Stimulated activated effector memory CD8-positive, alpha-beta T cell treated with anti-CD3 and anti-CD28 coated beads, Interleukin-12 subunit alpha, Interleukin-12 subunit beta, amount 100 ng/mL, for 72 hours (primary cell): ENCODE measurements around the gene CLIC4.
"Not testable (repeated sequence)": the region's sequence is repeated elsewhere in the genome, so short reads cannot be mapped to it uniquely, and the experiment has no call there.

Experiments used
- ATAC-seq: fragments of 150-1000 bp; cut with Tn5 transposase; 2 replicates; pipeline ENCODE4 v1.10.0; 2021
- DNase-seq, 2 donors: peaks; one replicate each; pipeline ENCODE4 v3.0.0; 2021 to 2022; ENCODE audit warnings: low spot score in 2 of 2
- H3K27ac Mint-ChIP-seq: one replicate; pipeline ENCODE4 v1.8.0; 2022; ENCODE audit warnings: mild to moderate bottlenecking, mixed read lengths
- H3K36me3 Mint-ChIP-seq: one replicate; pipeline ENCODE4 v1.8.0; 2022; ENCODE audit warnings: mild to moderate bottlenecking, mixed read lengths
- H3K4me1 Mint-ChIP-seq: one replicate; pipeline ENCODE4 v1.8.0; 2022; ENCODE audit warnings: mixed read lengths
- H3K4me3 Mint-ChIP-seq: one replicate; pipeline ENCODE4 v1.8.0; 2022; ENCODE audit warnings: mild to moderate bottlenecking, mixed read lengths
- H3K9me3 Mint-ChIP-seq: one replicate; pipeline ENCODE4 v1.8.0; 2022; ENCODE audit warnings: mixed read lengths

The CLIC4 gene

GRCh38 chr1:24752305-24752704 lies 7.1 kb downstream of the CLIC4 start:
- Mint-ChIP-seq H3K36me3 (no peaks in the 10 kb centered on the region), H3K4me1 (peaks cover 8% of the 10 kb centered on the region), H3K9me3 (no peaks in the 10 kb centered on the region), H3K4me3 (no peak overlapping the region), H3K27ac (no peak overlapping the region)
- no peak for DNase-seq
- no peak for ATAC-seq

DNA sequence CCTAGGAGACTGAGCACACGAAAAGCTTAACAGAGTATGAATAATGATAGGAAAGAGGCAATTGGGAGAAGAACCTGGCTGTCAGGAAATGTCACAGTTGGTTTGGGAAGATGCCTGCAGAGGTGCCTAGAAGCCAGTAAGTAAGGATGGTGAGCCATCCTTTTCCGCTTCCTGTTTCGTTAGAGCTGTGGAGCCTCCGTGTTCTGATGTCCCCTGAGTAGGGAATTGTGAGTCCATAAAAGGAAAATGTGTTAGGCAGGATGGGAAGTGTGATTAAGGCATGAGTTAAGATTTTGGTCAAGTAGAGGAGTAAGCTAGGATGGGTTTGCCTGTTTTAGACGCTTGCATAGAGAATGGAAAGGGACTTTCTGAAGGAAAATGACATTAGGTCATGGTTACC lies 9.0 kb downstream of the CLIC4 start:
- Mint-ChIP-seq H3K27ac (no peak overlapping the region), H3K9me3 (no peaks in the 10 kb centered on the region), H3K4me1 (no peaks in the 10 kb centered on the region), H3K36me3 (no peaks in the 10 kb centered on the region), H3K4me3 (no peak overlapping the region)
- ATAC-seq (no peak), DNase-seq (peak in 1 of 2 donors; percentile 25)

- H3K27ac Mint-ChIP-seq, H3K4me1 Mint-ChIP-seq, H3K36me3 Mint-ChIP-seq, DNase-seq, H3K9me3 Mint-ChIP-seq, H3K4me3 Mint-ChIP-seq, ATAC-seq: not testable (repeated sequence)
Observed at GRCh38 chr1:24755323-24755722, 10.1 kb downstream of the CLIC4 start.

- no peak overlapping the region for H3K27ac Mint-ChIP-seq
- DNase-seq (no peak), ATAC-seq (no peak)
- H3K36me3 Mint-ChIP-seq, result no peaks in the 10 kb centered on the region
- no peak overlapping the region for H3K4me3 Mint-ChIP-seq
- H3K9me3 Mint-ChIP-seq, result no peaks in the 10 kb centered on the region
- no peaks in the 10 kb centered on the region for H3K4me1 Mint-ChIP-seq
Observed at GRCh38 chr1:24756395-24756794, 11.1 kb downstream of the CLIC4 start.

DNA sequence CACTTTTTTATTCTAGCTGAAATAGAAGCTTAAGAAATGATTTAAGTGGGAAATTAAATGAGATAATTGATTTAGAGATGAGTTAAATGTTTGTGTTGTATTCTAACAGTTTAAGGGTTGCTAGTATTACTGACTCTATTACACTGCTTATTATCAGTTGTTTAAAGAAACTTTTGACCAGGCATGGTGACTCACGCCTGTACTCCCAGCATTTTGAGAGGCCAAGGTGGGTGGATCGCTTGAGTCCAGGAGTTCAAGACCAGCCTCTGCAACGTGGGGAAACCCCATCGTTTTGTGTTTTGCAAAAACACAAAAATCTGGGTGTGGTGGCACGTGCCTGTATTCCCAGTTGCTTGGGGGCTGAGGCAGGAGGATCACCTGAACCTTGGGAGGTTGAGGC lies 14.2 kb downstream of the CLIC4 start:
- H3K27ac Mint-ChIP-seq, result no peak overlapping the region
- H3K9me3 Mint-ChIP-seq, result no peaks in the 10 kb centered on the region
- DNase-seq (no peak), ATAC-seq (no peak)
- no peaks in the 10 kb centered on the region for H3K36me3 Mint-ChIP-seq
- no peaks in the 10 kb centered on the region for H3K4me1 Mint-ChIP-seq
- no peak overlapping the region for H3K4me3 Mint-ChIP-seq

GRCh38 chr1:24761582-24761981 lies 16.3 kb downstream of the CLIC4 start:
- DNase-seq (no peak), ATAC-seq (no peak)
- H3K27ac Mint-ChIP-seq, result no peak overlapping the region
- H3K4me3 Mint-ChIP-seq, result no peak overlapping the region
- no peaks in the 10 kb centered on the region for H3K36me3 Mint-ChIP-seq
- no peaks in the 10 kb centered on the region for H3K4me1 Mint-ChIP-seq
- H3K9me3 Mint-ChIP-seq, result no peaks in the 10 kb centered on the region

DNA sequence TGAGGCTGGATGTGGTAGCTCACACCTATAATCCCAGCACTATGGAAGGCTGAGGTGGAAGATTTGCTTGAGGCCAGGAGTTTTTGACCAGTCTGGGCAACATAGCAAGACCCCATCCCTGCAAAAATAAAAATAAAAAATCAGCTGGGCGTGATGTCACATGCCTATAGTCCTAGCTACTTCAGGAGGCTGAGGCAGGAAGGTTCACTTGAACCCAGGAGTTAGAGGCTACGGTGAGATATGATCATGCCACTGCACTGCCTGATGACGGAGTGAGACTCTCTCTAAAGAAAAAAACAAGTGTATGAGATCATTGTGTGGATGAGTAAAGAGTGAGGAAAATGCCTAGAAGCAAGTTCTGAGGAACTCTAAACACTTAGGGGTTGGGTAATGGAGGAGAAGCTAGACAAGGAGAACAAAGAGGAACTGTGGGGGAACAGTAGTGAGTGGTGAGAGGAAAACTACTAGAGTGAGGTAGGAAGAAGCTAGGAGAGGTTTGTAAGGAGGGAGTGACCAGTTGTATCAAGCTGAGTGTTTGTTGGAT lies 17.0 kb downstream of the CLIC4 start:
- DNase-seq (no peak), ATAC-seq (no peak)
- Mint-ChIP-seq H3K36me3 (no peaks in the 10 kb centered on the region), H3K4me1 (no peaks in the 10 kb centered on the region), H3K4me3 (no peak overlapping the region), H3K27ac (no peak overlapping the region), H3K9me3 (no peaks in the 10 kb centered on the region)

- H3K4me3 Mint-ChIP-seq, result no peak overlapping the region
- ATAC-seq, result no peak
- no peaks in the 10 kb centered on the region for H3K9me3 Mint-ChIP-seq
- H3K36me3 Mint-ChIP-seq, result no peaks in the 10 kb centered on the region
- no peaks in the 10 kb centered on the region for H3K4me1 Mint-ChIP-seq
- no peak for DNase-seq
- no peak overlapping the region for H3K27ac Mint-ChIP-seq
Observed at GRCh38 chr1:24763671-24764070, 18.4 kb downstream of the CLIC4 start.

GRCh38 chr1:24764439-24764838 lies 19.2 kb downstream of the CLIC4 start:
- DNase-seq (peak in 1 of 2 donors; percentile 25), ATAC-seq (no peak)
- H3K4me3 Mint-ChIP-seq, result no peak overlapping the region
- H3K4me1 Mint-ChIP-seq, result no peaks in the 10 kb centered on the region
- H3K36me3 Mint-ChIP-seq, result no peaks in the 10 kb centered on the region
- no peak overlapping the region for H3K27ac Mint-ChIP-seq
- H3K9me3 Mint-ChIP-seq, result no peaks in the 10 kb centered on the region

- no peak for DNase-seq
- H3K27ac Mint-ChIP-seq, result no peak overlapping the region
- H3K4me3 Mint-ChIP-seq, result no peak overlapping the region
- no peaks in the 10 kb centered on the region for H3K9me3 Mint-ChIP-seq
- no peaks in the 10 kb centered on the region for H3K4me1 Mint-ChIP-seq
- no peaks in the 10 kb centered on the region for H3K36me3 Mint-ChIP-seq
- no peak for ATAC-seq
Observed at GRCh38 chr1:24764848-24765247, 19.6 kb downstream of the CLIC4 start.

DNA sequence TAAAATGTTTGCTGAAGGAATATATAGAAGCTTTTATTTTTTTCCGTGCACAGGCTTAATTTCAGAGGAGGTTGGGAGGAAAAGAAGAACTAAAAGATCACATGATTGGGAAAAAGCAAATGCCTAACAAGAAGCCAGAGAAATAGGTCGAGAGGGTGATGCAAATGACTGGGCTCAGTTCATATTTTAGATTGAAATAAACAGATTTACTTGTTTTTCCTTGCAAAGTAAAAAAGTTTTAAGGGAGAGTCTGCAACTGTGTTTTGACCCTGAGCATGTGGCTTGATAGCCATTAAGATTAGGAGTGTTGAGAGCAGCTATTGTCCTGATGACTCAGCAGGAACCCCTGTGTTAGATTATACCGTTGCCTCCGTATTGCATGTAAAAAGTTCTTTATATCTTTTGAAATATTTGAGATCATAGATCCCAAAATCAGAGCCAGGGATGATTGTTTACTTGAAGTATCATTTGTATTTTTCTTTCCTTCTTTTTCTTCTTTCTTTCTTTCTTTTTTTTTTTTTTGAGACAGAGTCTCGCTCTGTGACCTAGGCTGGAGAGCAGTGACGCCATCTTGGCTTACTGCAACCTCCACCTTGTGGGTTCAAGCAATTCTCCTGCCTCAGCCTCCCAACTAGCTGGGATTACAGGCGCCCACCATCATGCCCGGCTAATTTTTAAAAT lies 20.2 kb downstream of the CLIC4 start:
- no peak for DNase-seq
- no peak for ATAC-seq

GRCh38 chr1:24767351-24767750 lies 22.1 kb downstream of the CLIC4 start:
- H3K9me3 Mint-ChIP-seq, result no peaks in the 10 kb centered on the region
- H3K4me1 Mint-ChIP-seq, result peaks cover 6% of the 10 kb centered on the region
- H3K4me3 Mint-ChIP-seq, result no peak overlapping the region
- no peak for ATAC-seq
- H3K36me3 Mint-ChIP-seq, result no peaks in the 10 kb centered on the region
- H3K27ac Mint-ChIP-seq, result no peak overlapping the region
- DNase-seq, result no peak

More for the DNA sequence above, 20.2 kb downstream of the CLIC4 start:
- Mint-ChIP-seq H3K27ac (no peak overlapping the region), H3K36me3 (no peaks in the 10 kb centered on the region), H3K4me3 (no peak overlapping the region), H3K4me1 (peaks cover 2% of the 10 kb centered on the region), H3K9me3 (no peaks in the 10 kb centered on the region)

- H3K4me1 Mint-ChIP-seq, result peaks cover 6% of the 10 kb centered on the region
- H3K9me3 Mint-ChIP-seq, result no peaks in the 10 kb centered on the region
- no peak overlapping the region for H3K4me3 Mint-ChIP-seq
- H3K27ac Mint-ChIP-seq, result no peak overlapping the region
- no peaks in the 10 kb centered on the region for H3K36me3 Mint-ChIP-seq
- DNase-seq (no peak), ATAC-seq (no peak)
Observed at GRCh38 chr1:24768873-24769605, 23.8 kb downstream of the CLIC4 start.

- no peak for DNase-seq
- H3K4me3 Mint-ChIP-seq, result no peak overlapping the region
- peaks cover 6% of the 10 kb centered on the region for H3K4me1 Mint-ChIP-seq
- no peak for ATAC-seq
- no peaks in the 10 kb centered on the region for H3K9me3 Mint-ChIP-seq
- H3K36me3 Mint-ChIP-seq, result no peaks in the 10 kb centered on the region
- peak overlapping the region; percentile 44 for H3K27ac Mint-ChIP-seq
Observed at GRCh38 chr1:24769656-24770651, 24.7 kb downstream of the CLIC4 start.

DNA sequence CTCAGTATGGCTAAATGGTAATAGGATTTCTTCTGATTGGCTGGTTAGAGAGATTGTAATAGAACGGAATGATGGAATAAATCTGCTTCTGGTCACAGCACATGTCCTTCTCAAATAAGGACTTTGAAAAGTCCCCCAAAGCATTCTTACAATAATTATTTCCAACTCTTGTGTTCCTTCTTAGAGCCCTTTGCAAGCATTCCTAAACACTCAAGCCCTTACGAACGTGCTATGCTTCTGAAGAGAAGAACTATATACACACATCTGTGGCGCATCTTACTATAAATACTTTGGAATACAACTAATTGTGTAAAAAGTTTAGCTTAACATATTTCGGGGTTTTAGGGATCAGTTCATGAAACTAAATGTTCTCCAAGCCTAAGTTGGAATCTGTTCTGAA lies 25.6 kb downstream of the CLIC4 start:
- no peak for DNase-seq
- no peak for ATAC-seq
- Mint-ChIP-seq H3K36me3 (no peaks in the 10 kb centered on the region), H3K4me3 (no peak overlapping the region), H3K4me1 (peaks cover 6% of the 10 kb centered on the region), H3K27ac (peak overlapping the region; percentile 44), H3K9me3 (no peaks in the 10 kb centered on the region)
